Activated gamma-delta T cell treated with anti-CD3 and anti-CD28 coated beads, Interleukin-2, amount 50 U/mL, for 16 hours (primary cell): ENCODE results near the gene ABAT.
"Not testable (repeated sequence)": the region's sequence is repeated elsewhere in the genome, so short reads cannot be mapped to it uniquely, and the experiment has no call there.

Experiments used
- DNase-seq: peaks from one replicate; pipeline ENCODE4 v3.0.0-alpha.2; 2020; ENCODE audit warnings: low read depth

ABAT gene

GRCh38 chr16:8785408-8785807 lies 111.0 kb downstream of the ABAT start:
- no peak for DNase-seq

- DNase-seq = not testable (repeated sequence)
These were observed 111.9 kb downstream of the ABAT start for GRCh38 chr16:8786316-8786715.

- DNase-seq = no peak
These were observed 114.3 kb downstream of the ABAT start for GRCh38 chr16:8788578-8789172.

- no peak for DNase-seq
These were observed 120.7 kb downstream of the ABAT start for GRCh38 chr16:8795091-8795490.

GRCh38 chr16:8795818-8796217 lies 121.4 kb downstream of the ABAT start:
- DNase-seq = no peak

- DNase-seq = no peak
These were observed 122.3 kb downstream of the ABAT start for GRCh38 chr16:8796469-8797363.

- DNase-seq = peak; percentile 93
These were observed 123.2 kb downstream of the ABAT start, which contains the start of the genes PMM2 and TMEM186 for GRCh38 chr16:8797364-8798173. Gene PMM2 (plus strand): TSS chr16:8797839. CDS start chr16:8797883, 44 bp downstream. Gene TMEM186 (minus strand): TSS chr16:8797639. CDS start chr16:8797614, 25 bp downstream.

- DNase-seq = no peak
These were observed 123.7 kb downstream of the ABAT start for GRCh38 chr16:8798174-8798527.

GRCh38 chr16:8798535-8799157 lies 124.2 kb downstream of the ABAT start:
- no peak for DNase-seq

- no peak for DNase-seq
These were observed 127.3 kb downstream of the ABAT start for GRCh38 chr16:8801701-8802100.

- DNase-seq = not testable (repeated sequence)
These were observed 129.3 kb downstream of the ABAT start for GRCh38 chr16:8803733-8804132.

- DNase-seq = no peak
These were observed 129.9 kb downstream of the ABAT start for GRCh38 chr16:8804313-8804712.

- no peak for DNase-seq
These were observed 132.0 kb downstream of the ABAT start for GRCh38 chr16:8806272-8806983.

- DNase-seq = no peak
These were observed 132.8 kb downstream of the ABAT start for GRCh38 chr16:8807189-8807588.

- DNase-seq = no peak
These were observed 133.6 kb downstream of the ABAT start for GRCh38 chr16:8808009-8808408.

- DNase-seq = no peak
These were observed 134.4 kb downstream of the ABAT start for GRCh38 chr16:8808613-8809353.

- DNase-seq = no peak
These were observed 137.9 kb downstream of the ABAT start for GRCh38 chr16:8812162-8812843.

- no peak for DNase-seq
These were observed 139.8 kb downstream of the ABAT start for GRCh38 chr16:8814095-8814806.

GRCh38 chr16:8816967-8817655 lies 142.7 kb downstream of the ABAT start:
- no peak for DNase-seq
